ENCODE measurements around the gene MASP1.

MASP1 gene

GRCh38 chr3:187212196-187212545 is 79.4 kb downstream of the MASP1 start:
- H3K27ac ChIP-seq, result no peak overlapping the region
- TF ChIP-seq CTCF (IDR thresholded peaks at IDR 0.05) (no peak), ZFX (IDR thresholded peaks at IDR 0.05; ENCODE audit: borderline replicate concordance) (no peak)

GRCh38 chr3:187211532-187212195 is 79.9 kb downstream of the MASP1 start:
- TF ChIP-seq ZFX (IDR thresholded peaks at IDR 0.05; ENCODE audit: borderline replicate concordance), result no peak
- no peak for TF ChIP-seq CTCF (IDR thresholded peaks at IDR 0.05)
- H3K27ac ChIP-seq, result no peak overlapping the region

GRCh38 chr3:187210545-187211327 is 80.8 kb downstream of the MASP1 start:
- no peak overlapping the region for H3K27ac ChIP-seq
- TF ChIP-seq ZFX (IDR thresholded peaks at IDR 0.05; ENCODE audit: borderline replicate concordance) (no peak), CTCF (IDR thresholded peaks at IDR 0.05) (no peak)

GRCh38 chr3:187210091-187210490 is 81.4 kb downstream of the MASP1 start:
- no peak overlapping the region for H3K27ac ChIP-seq
- TF ChIP-seq ZFX (IDR thresholded peaks at IDR 0.05; ENCODE audit: borderline replicate concordance) (no peak), CTCF (IDR thresholded peaks at IDR 0.05) (no peak)

- H3K27ac ChIP-seq, result no peak overlapping the region
- no peak for TF ChIP-seq ZFX (IDR thresholded peaks at IDR 0.05; ENCODE audit: borderline replicate concordance)
- no peak for TF ChIP-seq CTCF (IDR thresholded peaks at IDR 0.05)
These were observed 82.0 kb downstream of the MASP1 start for GRCh38 chr3:187209491-187209890.

GRCh38 chr3:187208159-187208558 is 83.4 kb downstream of the MASP1 start:
- TF ChIP-seq CTCF (IDR thresholded peaks at IDR 0.05) (no peak), ZFX (IDR thresholded peaks at IDR 0.05; ENCODE audit: borderline replicate concordance) (no peak)
- H3K27ac ChIP-seq, result no peak overlapping the region

GRCh38 chr3:187207624-187208023 is 83.9 kb downstream of the MASP1 start:
- H3K27ac ChIP-seq, result no peak overlapping the region
- TF ChIP-seq ZFX (IDR thresholded peaks at IDR 0.05; ENCODE audit: borderline replicate concordance) (no peak), CTCF (IDR thresholded peaks at IDR 0.05) (no peak)
